HG03565 (cell line): ENCODE measurements around the gene BLACAT1.
"Not testable (repeated sequence)": the region's sequence is repeated elsewhere in the genome, so short reads cannot be mapped to it uniquely, and the experiment has no call there.

ENCODE experiments used
- ATAC-seq: cut with Tn5 transposase; IDR thresholded peaks from one replicate; pipeline ENCODE4 v1.9.1; 2021; ENCODE audit warnings: mild to moderate bottlenecking, moderate library complexity; ENCODE audit not compliant: unreplicated experiment

BLACAT1 gene

DNA sequence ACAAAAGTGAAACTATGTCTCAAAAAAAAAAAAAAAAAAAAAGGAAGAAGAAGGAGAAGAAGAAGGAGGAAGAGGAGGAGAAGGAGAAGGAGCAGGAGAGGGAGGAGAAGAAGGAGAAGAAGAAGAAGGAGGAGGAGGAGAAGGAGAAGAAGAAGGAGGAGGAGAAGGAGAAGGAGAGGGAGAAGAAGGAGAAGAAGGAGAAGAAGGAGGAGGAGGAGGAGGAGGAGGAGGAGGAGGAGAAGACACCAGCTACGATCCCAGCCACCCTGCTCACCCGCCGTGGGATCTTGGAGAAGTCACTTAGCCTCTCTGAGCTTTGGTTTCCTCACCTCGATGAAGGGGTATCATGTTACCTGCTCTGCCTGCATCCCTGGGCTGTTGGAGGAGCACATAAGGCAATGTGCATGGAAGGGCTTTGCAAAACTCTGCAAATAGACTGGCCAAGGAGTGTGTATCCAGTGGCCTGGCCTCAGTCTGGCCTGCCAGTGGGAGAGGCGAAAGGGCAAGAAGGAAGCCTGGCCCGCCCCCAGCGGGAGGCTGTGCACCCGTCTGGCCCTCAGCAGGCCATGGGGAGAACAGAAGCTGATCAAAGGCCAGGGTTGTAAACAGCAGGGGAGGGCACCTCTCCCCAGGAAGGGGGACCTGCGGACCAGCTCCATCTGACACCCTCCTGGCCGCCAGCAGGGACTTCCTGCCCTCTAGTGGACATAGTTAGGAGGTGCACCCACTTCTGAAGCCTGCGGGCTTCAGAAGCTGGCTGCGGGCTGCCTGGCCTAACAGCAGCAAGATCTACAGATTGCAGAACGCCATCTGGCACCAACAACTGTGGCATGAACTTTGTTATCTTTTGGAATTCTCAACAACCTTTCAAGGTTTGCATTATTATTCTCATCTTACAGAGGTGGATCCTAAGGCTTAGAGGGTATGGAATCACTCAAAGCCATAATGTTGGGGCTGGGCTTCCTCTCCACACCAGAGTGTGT is 29.4 kb upstream of the BLACAT1 start:
- ATAC-seq = peak; percentile 39

GRCh38 chr1:205483372-205483771 is 27.5 kb upstream of the BLACAT1 start:
- ATAC-seq = no peak

DNA sequence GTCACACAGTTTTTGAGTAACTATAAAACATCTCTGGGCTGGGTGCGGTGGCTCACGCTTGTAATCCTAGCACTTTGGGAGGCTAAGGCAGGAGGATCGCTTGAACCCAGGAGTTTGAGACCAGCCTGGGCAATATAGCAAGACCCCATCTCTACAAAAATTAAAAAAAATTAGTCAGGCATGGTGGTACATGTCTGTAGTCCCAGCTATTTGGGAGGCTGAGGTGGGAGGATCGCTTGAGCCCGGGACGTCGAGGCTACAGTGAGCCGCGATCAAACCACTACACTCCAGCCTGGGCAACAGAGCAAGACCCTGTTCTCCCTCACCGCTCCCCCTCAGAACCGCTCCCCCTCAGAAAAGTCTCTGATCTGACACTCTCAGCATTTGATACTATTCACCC is 26.7 kb upstream of the BLACAT1 start:
- ATAC-seq = not testable (repeated sequence)

GRCh38 chr1:205481629-205482151 is 25.8 kb upstream of the BLACAT1 start:
- no peak for ATAC-seq

DNA sequence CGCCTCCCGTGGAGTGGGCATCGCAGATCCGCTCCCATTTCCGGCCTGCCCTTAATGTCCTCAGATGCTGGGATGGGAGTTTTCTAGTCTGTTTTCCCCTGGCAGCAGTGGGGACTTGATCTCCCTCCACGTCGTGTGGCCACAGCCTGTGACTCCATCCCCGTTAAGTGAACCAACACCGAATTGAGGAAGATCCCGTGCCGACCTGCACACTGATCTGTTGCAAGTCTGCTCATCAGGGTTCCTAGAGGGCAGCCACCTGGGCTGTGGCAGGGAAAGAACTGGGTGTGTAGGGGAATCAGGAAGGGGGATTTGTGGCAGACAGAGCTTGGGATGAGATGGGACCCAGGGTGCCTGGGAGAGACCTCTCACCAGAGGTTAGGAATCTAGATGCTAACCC is 25.4 kb upstream of the BLACAT1 start:
- no peak for ATAC-seq

DNA sequence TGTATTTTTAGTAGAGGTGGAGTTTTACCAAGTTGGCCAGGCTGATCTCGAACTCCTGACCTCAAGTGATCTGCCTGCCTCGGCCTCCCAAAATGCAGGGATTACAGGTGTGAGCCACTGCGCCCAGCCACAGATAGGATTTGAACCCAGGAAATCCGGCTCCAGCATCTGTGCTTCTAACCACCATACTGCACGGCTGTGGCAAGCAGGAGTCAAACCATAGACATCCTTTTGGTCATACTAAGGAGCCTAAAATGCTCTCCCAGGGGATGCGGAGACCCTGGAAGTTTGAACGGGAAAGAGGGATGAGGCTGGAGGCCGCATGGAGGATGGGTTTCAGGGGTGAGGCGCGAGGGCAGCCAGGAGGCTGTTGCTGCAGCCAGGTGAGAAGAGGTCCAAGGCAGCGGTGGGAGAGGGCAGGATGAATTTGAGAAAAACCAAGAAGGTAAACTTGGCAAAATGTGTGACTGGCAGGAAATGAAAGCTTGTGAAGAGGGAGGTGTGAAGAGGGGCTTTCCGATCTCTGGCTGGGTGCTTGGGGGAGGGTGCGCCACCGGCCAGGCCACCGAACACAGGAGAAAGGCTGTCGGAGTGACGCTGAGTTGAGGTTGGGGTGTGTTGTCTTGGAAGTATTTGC is 24.6 kb upstream of the BLACAT1 start:
- ATAC-seq = no peak

DNA sequence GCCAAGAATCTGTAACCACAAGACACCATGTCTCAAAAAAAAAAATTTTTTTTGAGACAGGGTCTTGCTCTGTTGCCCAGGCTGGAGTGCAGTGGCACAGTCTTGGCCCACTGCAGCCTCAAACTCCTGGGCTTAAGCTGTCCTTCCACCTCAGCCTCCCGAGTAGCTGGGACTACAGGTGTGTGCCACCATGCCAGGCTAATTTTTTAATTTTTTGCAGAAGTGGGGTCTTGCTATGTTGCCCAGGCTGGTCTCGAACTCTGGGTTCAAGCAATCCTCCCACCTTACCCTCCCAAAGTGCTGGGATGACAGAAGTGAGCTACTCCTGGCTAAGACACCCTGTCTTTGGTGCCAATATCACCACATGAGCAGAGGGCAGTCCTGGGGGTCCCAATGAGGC is 23.1 kb upstream of the BLACAT1 start:
- ATAC-seq = not testable (repeated sequence)

DNA sequence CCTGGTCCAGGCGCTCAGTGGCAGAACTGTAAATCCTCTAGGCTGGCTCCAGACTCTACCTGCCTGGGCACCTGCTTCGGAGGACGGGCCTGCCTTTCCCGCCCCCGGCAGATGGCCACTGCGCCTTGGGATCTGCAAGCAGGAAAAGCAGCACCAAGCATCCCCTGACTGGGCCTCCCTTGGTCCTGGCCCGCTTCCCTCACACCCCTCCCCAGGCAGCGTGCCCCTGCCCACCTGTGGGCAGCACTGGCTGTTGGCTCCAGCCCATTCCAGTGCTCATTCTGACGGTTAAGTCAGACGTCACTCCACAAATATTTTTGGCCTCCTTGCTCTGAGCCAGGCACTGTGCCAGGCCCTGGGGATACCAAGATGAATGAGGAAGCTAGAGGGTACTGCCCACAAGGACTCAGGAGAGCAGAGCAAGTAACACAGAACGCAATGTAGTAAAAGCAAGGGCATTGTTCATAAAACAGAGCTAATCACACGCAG is 22.0 kb upstream of the BLACAT1 start:
- ATAC-seq = no peak

DNA sequence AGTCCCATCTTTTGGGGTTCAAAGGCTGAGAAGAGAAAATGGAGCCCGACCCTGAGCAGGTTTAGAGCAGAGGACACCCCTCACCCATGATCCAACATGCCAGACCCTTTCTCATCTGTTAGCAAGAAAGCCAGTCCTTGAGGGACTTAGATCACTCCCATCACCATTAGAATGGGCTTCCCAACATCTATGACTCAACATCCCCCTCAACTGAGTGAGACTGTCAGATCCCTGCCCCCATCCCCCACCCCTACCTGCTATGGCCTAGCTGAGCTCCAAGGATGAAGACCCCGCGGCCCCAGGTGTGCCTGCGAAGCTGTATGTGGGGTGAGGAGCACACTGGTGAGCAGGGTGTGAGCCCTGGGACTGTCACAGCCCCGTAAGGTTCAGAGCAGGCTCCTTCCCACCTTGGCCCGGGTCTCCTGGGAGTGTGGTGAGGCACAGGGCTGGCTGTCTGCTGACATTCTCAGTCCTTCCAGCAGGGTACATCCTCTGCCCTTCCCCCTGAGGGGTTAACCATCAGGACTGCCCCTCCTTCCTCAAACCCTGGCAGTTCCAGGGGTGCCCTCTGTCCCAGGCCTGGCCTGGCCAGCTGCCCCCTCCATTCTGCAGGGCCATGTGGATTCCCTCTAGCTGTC is 21.4 kb upstream of the BLACAT1 start:
- no peak for ATAC-seq

GRCh38 chr1:205476648-205477047 is 20.8 kb upstream of the BLACAT1 start:
- ATAC-seq = no peak

- ATAC-seq = no peak
These were observed 20.0 kb upstream of the BLACAT1 start for GRCh38 chr1:205475855-205476254.

DNA sequence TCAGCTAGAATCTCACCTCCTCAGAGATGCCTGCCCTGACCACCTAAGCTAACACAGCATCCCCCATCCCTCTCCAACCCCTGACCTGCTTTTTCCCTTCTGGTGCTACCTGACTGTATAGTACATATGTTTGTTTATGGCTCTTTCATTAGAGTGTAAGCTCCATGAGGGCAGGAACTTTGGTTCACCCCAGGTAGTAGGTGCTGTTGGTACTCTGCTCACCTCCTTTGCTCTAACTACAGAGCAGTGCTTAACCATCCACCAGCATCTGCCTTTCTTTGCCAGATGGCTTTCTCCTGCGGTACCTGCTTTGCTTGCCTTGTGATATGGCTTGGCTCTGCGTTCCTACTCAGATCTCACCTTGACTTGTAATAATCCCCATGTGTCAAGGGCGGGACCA is 18.7 kb upstream of the BLACAT1 start:
- no peak for ATAC-seq

GRCh38 chr1:205473966-205474365 is 18.1 kb upstream of the BLACAT1 start:
- no peak for ATAC-seq

GRCh38 chr1:205473475-205473874 is 17.6 kb upstream of the BLACAT1 start:
- no peak for ATAC-seq

- ATAC-seq = no peak
These were observed 17.0 kb upstream of the BLACAT1 start for GRCh38 chr1:205472737-205473441.

DNA sequence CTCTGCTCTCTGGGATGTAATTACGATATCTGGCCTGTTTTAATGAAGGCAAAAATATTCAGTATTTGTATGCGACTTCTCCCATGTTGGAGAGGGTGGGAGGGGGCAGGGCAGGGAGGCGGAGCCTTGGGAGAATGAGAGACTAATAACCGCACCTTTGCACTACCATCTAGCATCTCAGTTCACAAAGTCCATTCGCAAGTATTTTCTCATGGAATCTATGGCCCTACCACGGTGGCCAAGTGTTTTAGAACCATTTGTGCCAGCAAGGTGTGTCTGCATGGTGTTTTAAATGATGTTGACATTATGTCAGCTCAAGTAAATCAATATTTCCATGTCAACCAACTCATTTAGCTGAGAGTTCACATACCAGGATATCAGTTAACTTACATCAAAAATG is 14.3 kb upstream of the BLACAT1 start:
- no peak for ATAC-seq

DNA sequence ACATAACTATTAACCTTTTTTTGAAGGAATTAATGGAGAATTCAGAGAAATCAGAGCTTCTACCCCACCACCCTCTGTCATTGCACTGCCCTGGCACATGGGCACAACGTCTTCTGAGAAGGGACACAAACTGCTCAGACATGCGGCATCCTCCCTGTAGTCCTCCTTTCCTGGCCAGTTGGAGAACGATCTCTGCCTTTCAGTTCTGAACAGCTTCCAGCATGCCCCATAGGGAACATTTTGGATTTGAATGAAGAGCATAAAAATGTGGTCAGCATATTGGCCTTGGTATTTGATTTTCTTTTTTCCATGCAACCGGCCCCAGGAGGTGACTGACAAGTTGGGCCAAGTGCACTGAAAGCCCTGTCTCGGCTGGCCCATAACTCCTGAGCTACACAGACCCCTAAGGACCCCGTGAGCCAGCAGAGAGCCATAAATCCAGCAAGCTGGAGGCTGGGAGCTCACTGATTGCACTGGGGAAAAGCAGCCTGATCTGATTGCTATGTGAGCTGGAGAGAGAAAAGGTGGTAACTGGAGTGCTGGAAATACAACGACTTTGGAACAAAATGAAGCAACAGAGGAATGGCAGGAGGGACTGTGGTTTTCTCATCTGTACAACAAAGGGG is 10.9 kb upstream of the BLACAT1 start:
- no peak for ATAC-seq

GRCh38 chr1:205465392-205465791 is 9.5 kb upstream of the BLACAT1 start:
- no peak for ATAC-seq

- ATAC-seq = no peak
These were observed 3.1 kb upstream of the BLACAT1 start for GRCh38 chr1:205458777-205459566.
